Uterus (tissue), 2 donors: ENCODE results near the gene ST8SIA4.

Experiments used
- POLR2A ChIP-seq, 2 donors: fragments of 450-650 bp; IDR thresholded peaks; one replicate each; pipeline ENCODE4 v1.6.1; 2016; ENCODE audit warnings: antibody characterized with exemption in 2 of 2, mild to moderate bottlenecking in 1 of 2, moderate library complexity in 1 of 2
- TF ChIP-seq, protein P1 (sequence below), 4 experiments: fragments of 200-600 bp in 2 of 4; fragments of 450-650 bp in 2 of 4; sonication (generic) in 2 of 4; IDR thresholded peaks; one replicate each; pipeline ENCODE4 v1.5.1; 2016 to 2019; ENCODE audit warnings: antibody characterized with exemption in 4 of 4, mild to moderate bottlenecking in 2 of 4, moderate library complexity in 1 of 4

DNA sequence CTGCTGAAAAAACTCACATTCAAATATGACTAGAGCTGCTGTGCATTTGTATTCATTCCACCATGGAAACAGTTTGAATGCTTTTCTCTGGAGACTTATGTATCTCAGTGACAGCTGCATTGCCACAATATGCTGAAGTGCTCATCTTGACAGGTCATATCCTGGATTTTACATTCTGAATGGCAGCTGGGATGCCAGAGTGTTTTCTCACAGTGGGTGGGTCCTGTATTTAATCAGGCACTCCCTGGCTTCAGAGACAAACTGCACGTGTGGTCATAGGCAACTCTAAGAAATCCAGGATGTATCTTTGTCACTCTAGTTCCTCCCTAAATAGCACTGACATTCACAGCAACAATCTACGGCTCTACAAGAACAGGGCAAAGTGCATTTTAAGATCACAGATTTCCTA is 75.6 kb downstream of the ST8SIA4 start:
- no peak for TF ChIP-seq POLR2A (IDR thresholded peaks at IDR 0.05)
- TF ChIP-seq, protein P1, sequence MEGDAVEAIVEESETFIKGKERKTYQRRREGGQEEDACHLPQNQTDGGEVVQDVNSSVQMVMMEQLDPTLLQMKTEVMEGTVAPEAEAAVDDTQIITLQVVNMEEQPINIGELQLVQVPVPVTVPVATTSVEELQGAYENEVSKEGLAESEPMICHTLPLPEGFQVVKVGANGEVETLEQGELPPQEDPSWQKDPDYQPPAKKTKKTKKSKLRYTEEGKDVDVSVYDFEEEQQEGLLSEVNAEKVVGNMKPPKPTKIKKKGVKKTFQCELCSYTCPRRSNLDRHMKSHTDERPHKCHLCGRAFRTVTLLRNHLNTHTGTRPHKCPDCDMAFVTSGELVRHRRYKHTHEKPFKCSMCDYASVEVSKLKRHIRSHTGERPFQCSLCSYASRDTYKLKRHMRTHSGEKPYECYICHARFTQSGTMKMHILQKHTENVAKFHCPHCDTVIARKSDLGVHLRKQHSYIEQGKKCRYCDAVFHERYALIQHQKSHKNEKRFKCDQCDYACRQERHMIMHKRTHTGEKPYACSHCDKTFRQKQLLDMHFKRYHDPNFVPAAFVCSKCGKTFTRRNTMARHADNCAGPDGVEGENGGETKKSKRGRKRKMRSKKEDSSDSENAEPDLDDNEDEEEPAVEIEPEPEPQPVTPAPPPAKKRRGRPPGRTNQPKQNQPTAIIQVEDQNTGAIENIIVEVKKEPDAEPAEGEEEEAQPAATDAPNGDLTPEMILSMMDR (IDR thresholded peaks at IDR 0.05): no peak
